Hippocampal formation (tissue), 2 donors: Measurements from ENCODE around the gene BLZF1.
"Not testable (repeated sequence)": the region's sequence is repeated elsewhere in the genome, so short reads cannot be mapped to it uniquely, and the experiment has no call there.

Experiments
- DNase-seq, 2 donors: peaks; one replicate each; lab custom pipeline; 2025; lab: John Stamatoyannopoulos, UW

Gene BLZF1

DNA sequence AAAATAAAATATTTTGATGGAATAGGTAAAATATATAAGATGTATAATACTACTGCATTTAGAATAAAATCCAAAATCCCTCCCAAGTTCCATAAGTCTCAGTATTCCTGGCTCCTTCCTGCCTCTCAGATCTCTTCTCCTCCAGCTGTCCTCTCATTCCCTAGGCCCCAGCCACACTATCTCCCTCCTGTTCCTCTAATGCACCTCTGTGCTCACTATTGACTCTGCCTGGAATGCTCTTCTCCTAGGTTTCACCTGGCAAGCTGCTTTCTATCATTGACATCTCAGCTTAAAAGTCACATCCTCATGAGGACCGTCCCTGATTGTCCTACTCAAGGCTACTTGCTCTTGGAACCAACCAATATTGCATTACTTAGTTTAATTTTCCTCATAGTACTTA is 7.6 kb upstream of the BLZF1 start:
- DNase-seq, result no peak

DNA sequence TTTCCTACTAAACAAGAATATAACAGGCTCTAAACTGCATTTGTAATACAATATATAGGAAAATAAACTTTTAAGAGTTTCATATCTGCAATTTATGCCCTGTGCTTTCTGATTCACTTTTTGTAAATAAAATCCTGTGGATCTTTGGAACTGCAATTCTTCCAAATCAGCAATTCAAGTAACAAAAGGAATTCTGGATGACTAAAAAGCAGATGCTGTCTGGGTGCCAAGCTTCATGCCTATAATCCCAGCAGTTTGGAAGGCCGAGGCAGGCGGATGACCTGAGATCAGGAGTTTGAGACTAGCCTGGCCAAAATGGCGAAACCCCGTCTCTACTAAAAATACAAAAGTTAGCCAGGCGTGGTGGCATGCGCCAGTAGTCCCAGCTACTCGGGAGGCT is 6.7 kb upstream of the BLZF1 start:
- no peak for DNase-seq

DNA sequence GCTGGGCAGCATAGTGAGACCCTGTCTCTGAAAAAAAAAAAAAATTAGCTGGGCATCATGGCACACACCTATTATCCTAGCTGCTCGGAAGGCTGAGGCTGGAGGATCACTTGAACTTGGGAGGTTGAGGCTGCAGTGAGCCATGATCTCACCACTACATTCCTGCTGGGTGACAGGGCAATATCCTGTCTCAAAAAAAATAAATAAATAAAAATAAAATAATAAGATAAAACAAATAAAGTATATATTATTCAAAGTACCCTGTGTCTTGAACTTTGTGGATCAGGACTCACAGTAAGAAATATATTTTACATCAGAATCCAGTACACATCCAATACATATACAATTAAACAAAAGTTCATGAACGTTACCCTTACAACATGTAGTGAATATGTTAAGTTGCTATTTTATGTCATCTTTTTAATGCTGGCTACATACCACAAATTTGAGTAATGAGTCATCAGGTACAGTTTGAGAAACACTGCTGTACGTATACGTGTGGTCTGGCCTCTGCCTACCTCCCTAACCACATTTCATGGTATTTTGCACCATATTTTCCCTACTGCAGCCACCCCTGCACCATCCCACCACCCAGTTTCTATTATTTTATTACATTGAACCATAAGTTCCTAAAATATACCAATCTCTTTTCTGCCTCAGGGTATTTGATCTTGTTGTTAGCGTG is 4.8 kb upstream of the BLZF1 start:
- no peak for DNase-seq

DNA sequence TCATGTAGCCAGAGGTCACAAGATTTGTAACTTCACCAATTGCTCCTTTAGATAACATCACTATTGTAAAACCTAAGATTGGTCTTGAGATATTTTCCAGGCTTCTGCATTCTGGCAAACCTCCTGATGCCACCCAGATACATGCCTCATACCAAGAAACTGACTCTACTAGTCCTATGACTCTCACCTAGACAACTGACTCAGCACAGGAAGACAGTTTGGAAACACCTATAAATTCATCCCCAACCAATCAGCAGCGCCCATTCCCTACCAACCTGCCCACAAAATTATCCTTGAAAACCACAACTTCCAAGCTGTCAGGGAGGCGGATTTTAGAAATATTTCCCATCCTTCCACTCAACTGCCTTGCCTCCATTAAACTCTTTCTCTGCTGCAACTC is 3.0 kb upstream of the BLZF1 start:
- DNase-seq, result no peak

DNA sequence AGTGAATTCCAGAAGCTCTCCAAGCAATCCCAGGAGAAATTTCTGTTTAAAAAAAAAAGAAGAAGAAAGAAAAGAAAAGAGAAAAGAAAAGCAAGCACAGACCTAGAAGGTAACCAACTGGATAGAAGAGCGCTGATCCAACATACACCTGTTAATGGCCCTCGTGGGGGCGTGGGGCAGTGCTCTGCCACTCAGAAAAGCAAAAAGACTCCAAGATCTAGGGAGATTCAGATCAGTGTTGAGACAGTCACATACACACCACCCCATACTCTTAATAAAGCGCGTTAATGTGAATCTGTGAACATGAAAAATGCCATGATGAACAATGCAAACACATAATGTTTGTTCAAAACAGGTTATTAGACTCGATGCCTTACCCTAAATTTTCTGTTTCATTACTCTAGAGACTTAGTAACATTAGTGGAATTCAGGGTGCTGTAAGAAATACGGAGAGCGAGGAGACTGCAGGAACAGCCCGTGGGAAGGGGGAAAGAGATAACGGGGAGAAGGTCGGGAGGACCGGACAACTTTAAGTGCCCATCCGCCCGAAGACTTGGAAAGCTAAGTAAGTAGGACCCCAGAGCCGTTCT is 804 bp upstream of the BLZF1 start:
- no peak for DNase-seq

DNA sequence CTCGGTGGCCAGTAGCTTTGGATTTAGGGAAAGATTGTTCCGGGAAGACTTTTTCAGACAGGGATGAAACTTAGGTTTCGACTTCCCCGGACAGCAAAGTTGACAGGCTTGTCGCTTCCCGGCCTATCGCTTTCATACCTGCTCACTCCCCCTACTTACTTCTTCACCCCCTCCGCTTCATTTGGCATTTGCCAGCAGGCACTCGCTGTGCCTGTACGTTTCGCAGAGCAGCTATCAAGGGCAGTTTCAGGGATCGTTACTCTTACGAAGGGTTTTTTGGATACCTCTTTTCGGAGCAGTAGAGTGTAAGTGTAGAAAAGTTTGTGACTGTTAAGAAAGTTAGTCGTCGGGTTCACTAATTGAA is 393 bp downstream of the BLZF1 start:
- no peak for DNase-seq

DNA sequence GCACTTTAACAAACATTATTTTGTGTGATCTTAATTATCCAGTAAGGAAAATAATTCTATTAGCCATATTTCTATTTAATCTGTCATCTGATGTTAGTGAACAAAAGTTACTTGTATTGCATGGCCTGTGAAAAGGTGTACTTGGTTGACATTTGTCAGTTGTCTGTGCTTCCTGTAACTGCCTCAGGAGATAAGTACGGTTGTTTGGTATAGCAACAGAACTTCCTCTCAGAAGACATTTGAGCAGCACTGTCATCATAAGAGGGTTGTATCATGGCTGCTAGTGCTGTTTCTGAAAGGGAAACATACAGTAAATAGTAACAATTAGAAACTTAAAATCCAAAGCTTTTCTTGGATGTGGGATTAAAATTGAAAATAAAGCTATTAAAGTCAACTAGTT is 3.4 kb downstream of the BLZF1 start:
- no peak for DNase-seq

DNA sequence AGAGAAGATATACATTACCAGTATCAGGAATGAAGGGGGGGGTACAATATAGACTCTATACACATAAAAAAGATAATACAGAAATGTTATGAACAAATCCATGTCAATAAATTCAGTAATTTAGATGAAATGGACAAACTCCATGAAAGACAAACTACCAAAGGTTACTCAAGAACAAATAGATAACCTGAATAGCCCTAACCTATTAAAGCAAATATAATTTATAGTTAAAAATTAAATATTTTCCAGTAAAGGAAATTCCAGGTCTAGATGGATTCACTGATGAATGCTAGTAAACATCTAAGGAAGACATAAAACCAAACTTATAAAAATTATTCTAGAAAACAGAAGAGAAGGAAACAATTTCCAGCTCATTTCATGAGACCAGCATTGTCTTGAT is 13.2 kb downstream of the BLZF1 start:
- no peak for DNase-seq

DNA sequence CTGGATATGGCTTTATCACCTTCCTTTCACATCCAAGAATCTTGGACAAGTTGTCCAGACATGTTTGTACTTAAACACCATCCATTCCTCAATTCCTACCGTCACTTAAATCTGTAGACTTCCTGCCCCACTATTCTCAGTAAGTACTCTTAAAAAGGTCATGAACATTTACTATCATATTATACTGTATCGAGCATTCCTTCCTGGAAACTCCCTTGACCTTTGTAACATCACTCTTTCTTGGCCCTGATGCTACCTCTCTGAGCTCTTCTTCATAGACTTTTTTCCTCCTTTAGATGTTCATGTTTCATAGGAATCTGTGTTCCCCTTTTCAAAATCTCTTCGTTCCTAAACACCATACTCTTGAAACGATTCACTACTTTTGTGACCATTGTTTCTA is 15.5 kb downstream of the BLZF1 start:
- DNase-seq, result no peak

DNA sequence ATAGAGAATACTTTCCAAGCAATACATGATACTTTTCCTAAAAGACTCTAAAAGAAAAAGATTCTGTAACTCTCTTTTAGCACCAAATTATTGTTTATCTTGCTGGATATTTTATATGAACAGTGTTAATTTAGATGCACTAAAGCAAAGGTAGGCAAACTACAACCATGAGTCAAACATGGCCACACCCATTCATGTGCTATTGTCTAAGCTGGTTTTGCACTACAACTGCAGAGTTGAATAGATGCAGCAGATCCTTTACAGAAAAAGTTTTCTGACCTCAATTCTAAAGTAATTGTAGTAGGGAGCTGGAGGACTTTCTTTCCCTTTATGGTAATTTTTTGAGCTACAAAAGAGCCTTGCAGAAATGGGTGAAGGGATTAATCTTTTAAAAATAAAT is 19.4 kb downstream of the BLZF1 start:
- DNase-seq, result no peak

DNA sequence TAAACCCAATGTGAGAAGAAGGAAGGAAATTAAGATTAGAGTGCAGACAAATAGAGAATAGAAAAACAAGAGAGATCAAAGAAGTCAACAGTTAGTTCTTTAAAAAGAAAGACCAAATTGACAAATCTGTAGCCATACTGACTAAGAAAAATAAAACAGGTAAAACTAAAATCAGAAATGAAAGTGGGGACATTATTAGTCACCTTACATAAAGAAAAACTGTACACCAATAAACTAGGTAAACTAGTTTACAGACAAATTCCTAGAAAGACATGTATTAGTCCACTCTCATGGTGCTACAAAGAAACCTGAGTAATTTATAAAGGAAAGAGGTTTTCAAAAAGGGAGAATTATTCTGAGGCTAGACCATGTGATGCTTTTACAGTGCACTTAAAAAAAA is 22.3 kb downstream of the BLZF1 start:
- DNase-seq, result no peak

DNA sequence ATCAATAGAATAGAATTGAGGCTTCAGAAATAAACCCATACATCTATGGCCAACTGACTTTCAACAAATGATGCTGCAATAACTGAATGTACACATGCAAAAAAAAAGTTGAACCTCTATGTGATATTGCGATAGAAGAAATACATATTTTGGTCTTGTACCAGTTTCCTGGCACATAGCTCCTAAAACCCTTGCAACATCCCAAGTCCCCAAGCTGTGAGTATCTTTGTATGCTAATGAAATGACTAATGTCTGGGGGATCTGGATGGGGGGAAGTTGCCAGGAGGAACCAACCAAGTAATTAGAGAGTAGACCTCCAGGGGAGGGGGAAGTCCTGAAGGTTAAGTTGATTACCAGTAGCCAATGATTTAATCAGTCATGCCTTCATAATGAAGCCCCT is 24.4 kb downstream of the BLZF1 start:
- DNase-seq, result no peak

DNA sequence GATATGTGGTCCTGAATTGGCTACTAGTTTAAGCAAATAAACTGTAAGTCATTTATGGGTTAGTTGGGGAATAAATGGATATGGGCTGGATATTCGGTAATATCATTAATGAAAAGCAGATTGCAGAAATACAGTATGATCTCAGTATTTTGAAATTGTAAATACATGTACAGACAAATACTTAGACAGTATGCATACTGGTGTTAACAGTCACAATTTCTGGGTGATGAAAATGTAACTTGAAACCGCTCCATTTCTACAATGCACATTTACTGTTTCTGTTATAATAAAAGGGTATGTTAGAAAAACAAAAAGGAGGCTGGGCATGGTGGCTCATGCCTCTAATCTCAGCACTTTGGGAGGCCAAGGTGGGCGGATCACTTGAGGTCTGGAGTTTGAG is 28.0 kb downstream of the BLZF1 start:
- no peak for DNase-seq

DNA sequence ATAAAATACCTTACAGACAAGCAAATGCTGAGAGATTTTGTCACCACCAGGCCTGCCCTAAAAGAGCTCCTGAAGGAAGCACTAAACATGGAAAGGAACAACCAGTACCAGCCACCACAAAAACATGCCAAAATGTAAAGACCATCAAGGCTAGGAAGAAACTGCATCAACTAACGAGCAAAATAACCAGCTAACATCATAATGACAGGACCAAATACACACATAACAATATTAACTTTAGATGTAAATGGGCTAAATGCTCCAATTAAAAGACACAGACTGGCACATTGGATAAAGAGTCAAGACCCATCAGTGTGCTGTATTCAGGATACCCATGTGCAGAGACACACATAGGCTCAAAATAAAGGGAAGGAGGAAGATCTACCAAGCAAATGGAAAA is 34.6 kb downstream of the BLZF1 start:
- not testable (repeated sequence) for DNase-seq

DNA sequence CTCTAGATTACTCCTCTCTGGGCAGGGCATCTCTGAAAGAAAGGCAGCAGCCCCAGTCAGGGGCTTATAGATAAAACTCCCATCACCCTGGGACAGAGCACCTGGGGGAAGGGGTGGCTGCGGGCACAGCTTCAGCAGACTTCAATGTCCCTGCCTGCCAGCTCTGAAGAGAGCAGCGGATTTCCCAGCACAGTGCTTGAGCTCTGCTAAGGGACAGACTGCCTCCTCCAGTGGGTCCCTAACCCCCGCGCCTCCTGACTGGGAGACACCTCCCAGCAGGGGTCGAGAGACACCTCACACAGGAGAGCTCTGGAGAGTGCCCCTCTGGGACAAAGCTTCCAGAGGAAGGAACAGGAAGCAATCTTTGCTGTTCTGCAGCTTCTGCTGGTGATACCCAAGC is 40.3 kb downstream of the BLZF1 start:
- DNase-seq, result not testable (repeated sequence)

DNA sequence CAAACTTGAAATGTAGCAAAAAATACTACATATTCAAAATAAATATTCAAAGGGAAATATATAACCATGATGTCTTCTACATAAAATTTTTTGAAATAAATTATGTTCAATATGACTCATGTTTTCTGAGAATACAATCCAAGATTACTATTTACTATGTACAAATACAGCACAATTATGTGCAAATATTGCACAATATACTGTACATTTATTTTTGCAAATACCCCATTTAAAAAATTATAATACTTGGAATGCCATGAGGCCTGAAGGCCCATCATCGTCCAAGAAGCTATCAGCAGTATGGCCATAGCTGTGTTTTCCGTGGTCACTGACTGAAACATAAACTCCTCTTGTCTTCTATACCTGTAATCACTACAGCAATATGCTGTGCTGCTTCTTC is 47.0 kb downstream of the BLZF1 start:
- DNase-seq, result no peak

DNA sequence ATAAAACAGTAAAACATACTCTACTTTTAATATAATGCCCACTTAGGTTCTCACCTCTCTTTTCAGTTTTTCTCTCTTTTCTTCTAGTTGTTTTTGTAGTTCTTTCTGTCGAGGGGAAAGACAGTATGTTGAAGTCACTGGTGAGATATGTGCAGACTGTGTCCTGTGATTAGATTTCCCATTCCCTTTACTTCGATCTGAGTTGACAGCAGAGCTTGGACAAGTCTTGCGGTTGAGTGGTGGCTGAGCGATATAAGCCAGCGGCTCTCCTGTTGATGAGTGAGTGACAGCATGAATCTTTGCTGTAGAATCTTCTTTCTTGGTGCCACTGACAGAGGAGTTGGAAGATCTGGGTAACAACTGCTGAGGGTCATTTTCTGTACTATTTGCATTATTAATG is 53.3 kb downstream of the BLZF1 start:
- DNase-seq, result no peak

DNA sequence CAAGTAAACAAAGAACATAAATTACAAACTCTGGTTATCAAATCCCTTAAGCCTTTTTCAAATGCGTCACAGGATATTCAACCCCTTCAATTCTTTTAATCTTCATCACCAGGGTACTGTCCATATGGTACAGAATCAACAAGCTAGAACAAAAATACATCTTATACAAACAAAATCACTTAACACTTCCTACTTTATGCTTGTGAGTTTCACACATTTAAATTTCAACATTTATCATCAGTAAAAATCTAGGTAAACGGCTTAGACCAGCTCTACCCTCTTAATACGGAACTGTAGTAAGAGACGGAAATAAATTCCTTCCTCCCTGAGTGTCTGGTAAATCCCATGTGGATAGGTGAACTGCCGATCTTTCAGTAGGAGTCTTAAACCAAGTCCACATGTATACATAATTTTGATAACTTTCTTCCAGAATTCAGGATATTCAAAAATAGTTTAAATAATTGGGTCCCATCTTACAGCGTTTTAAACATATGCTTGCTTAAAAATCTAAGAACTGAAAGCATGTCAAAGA is 58.2 kb downstream of the BLZF1 start:
- DNase-seq, result no peak

DNA sequence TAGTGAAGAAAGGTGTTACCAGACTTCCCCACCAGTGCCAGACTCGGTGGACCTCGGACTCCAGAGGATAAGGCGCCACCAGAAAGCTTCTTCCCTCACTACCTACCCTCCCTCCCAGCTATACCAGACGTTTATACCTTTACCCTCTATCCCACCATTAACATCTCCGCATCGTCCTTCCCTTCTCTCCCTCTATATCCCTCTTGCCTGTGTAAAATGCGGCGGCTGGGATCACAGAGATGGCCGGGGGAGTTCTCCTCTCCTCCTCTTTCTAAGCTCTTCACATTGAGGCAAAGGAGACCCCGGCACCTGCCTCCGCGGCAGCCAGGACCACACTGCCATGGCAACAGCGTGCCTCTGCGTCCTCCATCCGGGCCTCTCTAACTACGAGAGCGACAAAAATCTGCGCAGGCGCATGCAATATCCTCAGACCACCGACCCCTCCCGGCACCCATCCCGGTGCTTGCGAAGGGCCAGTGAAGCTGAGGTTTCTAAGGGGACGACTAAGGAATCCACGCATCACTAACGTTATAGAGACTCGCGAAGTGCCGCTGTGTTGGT is 59.2 kb downstream of the BLZF1 start, which contains the start of gene CCDC181:
Gene CCDC181 (minus strand): TSS at position 394 of the 561 bp plus-strand sequence. CDS start 2,547 bp downstream, outside the sequence.
- DNase-seq, result peak; percentile 60 to 63
